SK-MEL-5 (cell line): Measurements from ENCODE around the gene TRAPPC2L. TPM values are rescaled to one million over a fixed set of nuclear protein-coding genes. Genes with fewer than 3 reads are reported as not detected.
"Not testable (repeated sequence)": the region's sequence is repeated elsewhere in the genome, so short reads cannot be mapped to it uniquely, and the experiment has no call there.

Experiments
- DNase-seq: peaks from one replicate; pipeline ENCODE4 v3.0.0-alpha.2; 2016; ENCODE audit warnings: low read depth, low spot score
- in situ Hi-C: cut with HindIII; loops from 2 replicates; pipeline ENCODE4 v1.10.0; 2016; ENCODE audit warnings: low sequenced_read_pairs, high pct_unique_total_duplicates, low pct_unique_long_range_greater_than_20kb
- total RNA-seq: library from RNA; depleted of rRNA; stranded (reverse); fragments of >200 nt; shearing (Covaris generic); gene quantifications from 2 replicates; pipeline ENCODE4 v1.2.3, GENCODE V29; 2014

The TRAPPC2L gene
- total RNA-seq, 1 experiment from 2014 or later, result 86.0 TPM

- DNase-seq, result no peak
- in situ Hi-C loops, result no loop called here
These were observed 36.4 kb downstream of the TRAPPC2L start for GRCh38 chr16:88893127-88893968.

- DNase-seq, in situ Hi-C loops: not testable (repeated sequence)
These were observed 37.3 kb downstream of the TRAPPC2L start for GRCh38 chr16:88894266-88894665.

- in situ Hi-C loops, result no loop called here
- DNase-seq, result no peak
These were observed 37.9 kb downstream of the TRAPPC2L start for GRCh38 chr16:88894681-88895300.

- in situ Hi-C loops, result no loop called here
These were observed 38.4 kb downstream of the TRAPPC2L start for GRCh38 chr16:88895335-88895734.

GRCh38 chr16:88896238-88897070, 39.5 kb downstream of the TRAPPC2L start:
- no peak for DNase-seq
- in situ Hi-C loops, result no loop called here

More at GRCh38 chr16:88895335-88895734, 38.4 kb downstream of the TRAPPC2L start:
- no peak for DNase-seq

- in situ Hi-C loops, result no loop called here
- no peak for DNase-seq
These were observed 40.9 kb downstream of the TRAPPC2L start for GRCh38 chr16:88897696-88898425.

- no peak for DNase-seq
- in situ Hi-C loops, result no loop called here
These were observed 43.2 kb downstream of the TRAPPC2L start for GRCh38 chr16:88899901-88900661.

GRCh38 chr16:88900662-88901052, 43.7 kb downstream of the TRAPPC2L start:
- in situ Hi-C loops, result no loop called here
- no peak for DNase-seq

GRCh38 chr16:88901718-88902337, 44.9 kb downstream of the TRAPPC2L start:
- in situ Hi-C loops, result no loop called here
- peak; percentile 12 for DNase-seq

- no peak for DNase-seq
- in situ Hi-C loops, result no loop called here
These were observed 45.8 kb downstream of the TRAPPC2L start for GRCh38 chr16:88902744-88903143.

- DNase-seq, result no peak
These were observed 46.3 kb downstream of the TRAPPC2L start for GRCh38 chr16:88903267-88903666.

GRCh38 chr16:88904676-88905365, 47.9 kb downstream of the TRAPPC2L start:
- in situ Hi-C loops, result no loop called here
- no peak for DNase-seq

More at GRCh38 chr16:88903267-88903666, 46.3 kb downstream of the TRAPPC2L start:
- in situ Hi-C loops, result no loop called here

- in situ Hi-C loops, result no loop called here
- DNase-seq, result peak; percentile 19
These were observed 48.6 kb downstream of the TRAPPC2L start for GRCh38 chr16:88905563-88905962.

- no peak for DNase-seq
- in situ Hi-C loops, result no loop called here
These were observed 49.1 kb downstream of the TRAPPC2L start for GRCh38 chr16:88906020-88906419.

- in situ Hi-C loops, result no loop called here
- no peak for DNase-seq
These were observed 49.7 kb downstream of the TRAPPC2L start for GRCh38 chr16:88906535-88907105.

GRCh38 chr16:88907768-88908167, 50.8 kb downstream of the TRAPPC2L start:
- in situ Hi-C loops, result no loop called here
- no peak for DNase-seq
